Testis (tissue), 3 donors: Measurements from ENCODE around the gene ZNF516. TPM values are rescaled to one million over a fixed set of nuclear protein-coding genes. Genes with fewer than 3 reads are reported as not detected.

ENCODE experiments used
- DNase-seq: peaks from one replicate; pipeline ENCODE4 v3.0.0-alpha.2; 2019
- H3K27ac ChIP-seq, 2 donors: fragments of 200-600 bp; sonication (generic); one replicate each; pipeline ENCODE4 v1.5.1; 2019
- H3K27me3 ChIP-seq: fragments of 200-600 bp; sonication (generic); one replicate; pipeline ENCODE4 v1.5.1; 2019
- H3K36me3 ChIP-seq: fragments of 200-600 bp; sonication (generic); one replicate; pipeline ENCODE4 v1.5.1; 2017; ENCODE audit warnings: low read depth; ENCODE audit errors: missing control alignments
- H3K4me1 ChIP-seq: fragments of 200-600 bp; sonication (generic); one replicate; pipeline ENCODE4 v1.5.1; 2019
- H3K4me3 ChIP-seq, 2 donors: fragments of 200-600 bp; sonication (generic); one replicate each; pipeline ENCODE4 v1.5.1; 2017 to 2019
- H3K9me3 ChIP-seq: fragments of 200-600 bp; sonication (generic); one replicate; pipeline ENCODE4 v1.5.1; 2017
- CTCF ChIP-seq, 3 experiments: fragments of 450-650 bp in 2 of 3; fragments of 200-600 bp in 1 of 3; sonication (generic) in 1 of 3; IDR thresholded peaks; one replicate each; pipeline ENCODE4 v1.5.1; 2016 to 2019; ENCODE audit warnings: antibody characterized with exemption in 3 of 3, mild to moderate bottlenecking in 2 of 3, moderate library complexity in 1 of 3
- POLR2A ChIP-seq: fragments of 450-650 bp; IDR thresholded peaks from one replicate; pipeline ENCODE4 v1.6.1; 2017; ENCODE audit warnings: antibody characterized with exemption, mild to moderate bottlenecking, moderate library complexity
- WGBS, 2 donors: methylation state at CpG; one replicate each; pipeline ENCODE4 v1.1.5; 2018; 5-methylcytosine and 5-hydroxymethylcytosine counted together
- intact Hi-C: fragments of 100-400 bp; cut with DNase I; formaldehyde crosslinking; loops from one replicate; pipeline ENCODE4 v1.15.1; 2023; ENCODE audit warnings: low total_unique reads
- polyA plus RNA-seq: library from polyadenylated mRNA; stranded (reverse); fragments of 350-450 nt; fragmentation: Illumina TruSeq; extraction: RNeasy Lipid Tissue Mini Kit (QIAGEN cat#74804); gene quantifications from one replicate; pipeline ENCODE4 v1.2.3, GENCODE V29; 2014; ENCODE audit warnings: low read depth, low replicate concordance; ENCODE audit not compliant: insufficient read depth
- total RNA-seq, 2 donors: library from RNA; depleted of rRNA; stranded (reverse); fragments of >200 nt; gene quantifications; one replicate each; pipeline ENCODE4 v1.2.3, GENCODE V29; 2016

Gene ZNF516
- total and polyA plus RNA-seq, 3 donors from 2014 or later, result 79.0 to 212 (median 189) TPM

DNA sequence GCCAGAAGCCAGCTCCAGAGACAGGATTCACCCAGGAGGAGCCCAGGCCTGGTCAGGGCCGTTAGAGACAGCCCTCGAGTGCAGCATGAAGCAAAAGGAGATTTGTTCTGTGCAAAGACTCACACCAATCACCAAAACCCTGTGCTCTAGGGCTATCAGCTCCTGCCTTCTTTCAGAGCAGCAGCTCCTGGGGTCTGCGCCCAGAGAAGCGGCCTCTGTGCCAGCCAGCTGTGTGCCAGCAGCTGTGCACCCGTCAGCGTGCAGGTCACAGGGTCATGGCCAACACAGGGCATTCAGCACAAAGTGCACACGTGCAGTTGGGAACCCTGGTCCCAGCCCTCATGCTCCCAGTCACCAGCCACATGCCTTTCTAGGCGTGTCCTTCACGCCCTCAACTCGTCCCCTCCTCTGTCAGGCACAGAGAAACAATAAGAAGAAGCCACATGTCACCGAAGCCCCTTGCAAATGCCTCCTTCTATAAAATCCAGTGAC is 49.3 kb downstream of the ZNF516 start:
- peak overlapping the region; percentile 69 to 94 for H3K27ac ChIP-seq
- DNase-seq, result no peak
- H3K9me3 ChIP-seq, result no peaks in the 10 kb centered on the region
- H3K27me3 ChIP-seq, result no peaks in the 10 kb centered on the region
- peaks cover 72% of the 10 kb centered on the region for H3K4me1 ChIP-seq
- WGBS, 2 donors, result 33 to 54% methylated on average over 7 to 11 of the region's 11 CpGs
- intact Hi-C loops, result no loop called here
- no peak overlapping the region for H3K4me3 ChIP-seq
- TF ChIP-seq CTCF (IDR thresholded peaks at IDR 0.05), result no peak
- TF ChIP-seq POLR2A, result no peak
- no peaks in the 10 kb centered on the region for H3K36me3 ChIP-seq

DNA sequence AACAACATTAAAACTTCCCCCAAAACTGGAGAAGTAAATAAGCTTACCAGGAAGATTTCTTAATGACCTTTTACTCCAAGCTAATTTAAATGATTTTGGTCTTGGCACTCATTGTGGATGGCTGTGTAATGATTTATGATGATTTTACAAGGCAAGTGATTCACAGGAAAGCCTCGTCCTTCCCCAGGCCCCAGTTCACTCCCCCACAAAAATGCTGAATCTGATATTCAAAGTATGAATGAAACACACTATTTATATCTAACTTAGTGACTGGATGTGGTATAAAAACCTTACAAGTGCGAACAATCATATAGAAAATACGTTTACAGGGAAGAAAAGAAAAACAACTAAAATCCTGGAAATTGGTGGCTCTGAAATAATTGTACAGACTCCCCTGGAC is 49.8 kb downstream of the ZNF516 start:
- WGBS, 2 donors, result 28 to 48% methylated on average over 3 of the region's 3 CpGs
- no peak for DNase-seq
- H3K27me3 ChIP-seq, result no peaks in the 10 kb centered on the region
- H3K36me3 ChIP-seq, result no peaks in the 10 kb centered on the region
- peak overlapping the region; percentile 69 to 94 for H3K27ac ChIP-seq
- no peak for TF ChIP-seq CTCF (IDR thresholded peaks at IDR 0.05)
- no peak for TF ChIP-seq POLR2A
- peaks cover 67% of the 10 kb centered on the region for H3K4me1 ChIP-seq
- no peaks in the 10 kb centered on the region for H3K9me3 ChIP-seq
- intact Hi-C loops, result no loop called here
- no peak overlapping the region for H3K4me3 ChIP-seq

- no peak overlapping the region for H3K4me3 ChIP-seq
- no peaks in the 10 kb centered on the region for H3K27me3 ChIP-seq
- TF ChIP-seq CTCF (IDR thresholded peaks at IDR 0.05) (no peak), POLR2A (no peak)
- H3K36me3 ChIP-seq, result no peaks in the 10 kb centered on the region
- H3K27ac ChIP-seq, result peak overlapping the region; percentile 50 to 69
- peaks cover 60% of the 10 kb centered on the region for H3K4me1 ChIP-seq
- DNase-seq, result no peak
- intact Hi-C loops, result no loop called here
- H3K9me3 ChIP-seq, result no peaks in the 10 kb centered on the region
- WGBS, 2 donors, result 44 to 50% methylated on average over 10 to 13 of the region's 13 CpGs
These were observed 50.5 kb downstream of the ZNF516 start for GRCh38 chr18:76444446-76445105.

- Histone ChIP-seq H3K27ac (peak overlapping the region; percentile 19 to 50), H3K36me3 (no peaks in the 10 kb centered on the region), H3K27me3 (no peaks in the 10 kb centered on the region), H3K4me3 (no peak overlapping the region), H3K4me1 (peaks cover 59% of the 10 kb centered on the region), H3K9me3 (no peaks in the 10 kb centered on the region)
- intact Hi-C loops, result no loop called here
- TF ChIP-seq CTCF (IDR thresholded peaks at IDR 0.05) (no peak), POLR2A (no peak)
- 60 to 70% methylated on average over 14 to 18 of the region's 18 CpGs for WGBS, 2 donors
- DNase-seq, result no peak
These were observed 51.3 kb downstream of the ZNF516 start for GRCh38 chr18:76443519-76444445.
